A549 (cell line): ENCODE data around the gene GRK2. TPM values are rescaled to one million over a fixed set of nuclear protein-coding genes. Genes with fewer than 3 reads are reported as not detected.
"Not testable (repeated sequence)": the region's sequence is repeated elsewhere in the genome, so short reads cannot be mapped to it uniquely, and the experiment has no call there.

Experiments used
- ATAC-seq, 2 experiments: fragments of 200-7000 bp in 1 of 2; fragments of >200 bp in 1 of 2; cut with Nextera tagmentation in 1 of 2; cut with Tn5 transposase in 1 of 2; 3 replicates each; pipeline versions ENCODE4 v1.8.0 to v1.9.1; 2018 to 2020; ENCODE audit warnings: mild to moderate bottlenecking in 1 of 2, moderate library complexity in 1 of 2
- CTCF ChIA-PET: fragments of 300-600 bp; sonication (Branson Sonifier 250); formaldehyde crosslinking; extraction: SDS; loops from one replicate; lab custom pipeline; 2021; ENCODE audit warnings: antibody characterized with exemption, inconsistent platforms; lab: Yijun Ruan, JAX
- POLR2A ChIA-PET: fragments of 350-600 bp; formaldehyde crosslinking; extraction: SDS; loops from one replicate; lab custom pipeline; 2021; ENCODE audit warnings: antibody characterized with exemption, inconsistent platforms; lab: Yijun Ruan, JAX
- DNase-seq, 2 experiments: peaks; one replicate each; pipeline versions ENCODE4 v3.0.0 to v3.0.0-alpha.2; 2011 to 2016; ENCODE audit warnings: low read depth in 1 of 2, low spot score in 1 of 2
- FAIRE-seq: peaks from 2 replicates; lab custom pipeline; 2011; peaks lifted over from hg19 to GRCh38; lab: Jason Lieb, UNC
- H3K27ac ChIP-seq, 2 experiments: fragments of >200 bp; sonication (Bioruptor Twin); formaldehyde crosslinking; 3 replicates each; pipeline ENCODE4 v1.5.1; 2016 to 2017
- H3K4me1 ChIP-seq: fragments of >200 bp; sonication (Bioruptor Twin); formaldehyde crosslinking; 3 replicates; pipeline ENCODE4 v1.6.1; 2016
- H3K4me2 ChIP-seq: fragments of >200 bp; sonication (Bioruptor Twin); formaldehyde crosslinking; 3 replicates; pipeline ENCODE4 v1.6.1; 2016
- H3K4me3 ChIP-seq: fragments of >200 bp; sonication (Bioruptor Twin); formaldehyde crosslinking; 3 replicates; pipeline ENCODE4 v1.5.1; 2016
- H3K9me3 ChIP-seq: fragments of >200 bp; sonication (Bioruptor Twin); formaldehyde crosslinking; 3 replicates; pipeline ENCODE4 v1.6.1; 2016
- ATOH8 ChIP-seq: fragments of 250-450 bp; sonication (Bioruptor Pico); IDR thresholded peaks from 2 replicates; pipeline ENCODE4 v1.5.0; 2020; ENCODE audit warnings: low read depth, mild to moderate bottlenecking, moderate library complexity
- BHLHE40 ChIP-seq: IDR thresholded peaks from 2 replicates; pipeline ENCODE4 v1.6.1; 2012; ENCODE audit warnings: low read depth, low read length, inconsistent platforms
- CBX2 ChIP-seq: fragments of 200-600 bp; sonication (generic); IDR thresholded peaks from 2 replicates; pipeline ENCODE4 v1.6.1; 2016; ENCODE audit warnings: low read depth, mild to moderate bottlenecking, borderline replicate concordance
- CTCF ChIP-seq: fragments of >200 bp; sonication (Bioruptor Twin); formaldehyde crosslinking; IDR thresholded peaks from 3 replicates; pipeline ENCODE4 v1.5.1; 2016
- E2F6 ChIP-seq: IDR thresholded peaks from 2 replicates; pipeline ENCODE4 v1.6.1; 2012; ENCODE audit warnings: low read depth, borderline replicate concordance
- EHMT2 ChIP-seq: fragments of 200-600 bp; sonication (generic); IDR thresholded peaks from 2 replicates; pipeline ENCODE4 v1.6.1; 2016; ENCODE audit warnings: antibody characterized with exemption, low read depth, mild to moderate bottlenecking, moderate library complexity
- EP300 ChIP-seq, 2 experiments: fragments of >200 bp; sonication (Bioruptor Twin); formaldehyde crosslinking; IDR thresholded peaks; 2 replicates in 1 of 2; 3 replicates in 1 of 2; pipeline ENCODE4 v1.6.1; 2016 to 2017
- FOSB ChIP-seq: fragments of 250-450 bp; sonication (Bioruptor Pico); IDR thresholded peaks from 2 replicates; pipeline ENCODE4 v1.5.0; 2020; ENCODE audit warnings: mild to moderate bottlenecking, moderate library complexity
- FOSL2 ChIP-seq, 2 experiments: fragments of 450-650 bp in 1 of 2; fragments of >200 bp in 1 of 2; sonication (Bioruptor Twin) in 1 of 2; formaldehyde crosslinking; IDR thresholded peaks; 2 replicates each; pipeline versions ENCODE4 v1.5.0 to v1.6.1; 2016 to 2020; ENCODE audit warnings: mild to moderate bottlenecking in 1 of 2, moderate library complexity in 1 of 2
- FOXS1 ChIP-seq: fragments of 250-450 bp; sonication (Bioruptor Pico); IDR thresholded peaks from 2 replicates; pipeline ENCODE4 v1.5.0; 2020; ENCODE audit warnings: mild to moderate bottlenecking, moderate library complexity
- GATA3 ChIP-seq: IDR thresholded peaks from 2 replicates; pipeline ENCODE4 v1.6.1; 2012; ENCODE audit warnings: borderline replicate concordance
- HES2 ChIP-seq: fragments of >200 bp; sonication (Bioruptor Twin); formaldehyde crosslinking; IDR thresholded peaks from 2 replicates; pipeline ENCODE4 v1.6.1; 2016
- HEYL ChIP-seq: fragments of 250-450 bp; sonication (Bioruptor Pico); IDR thresholded peaks from 2 replicates; pipeline ENCODE4 v1.8.0; 2021; ENCODE audit warnings: mild to moderate bottlenecking, moderate library complexity
- JUN ChIP-seq, 2 experiments: fragments of >200 bp; sonication (Bioruptor Twin); formaldehyde crosslinking; IDR thresholded peaks; 2 replicates in 1 of 2; 3 replicates in 1 of 2; pipeline ENCODE4 v1.6.1; 2016 to 2017
- MAX ChIP-seq: IDR thresholded peaks from 2 replicates; pipeline ENCODE4 v1.6.1; 2012
- PBX3 ChIP-seq: IDR thresholded peaks from 2 replicates; pipeline ENCODE4 v1.6.1; 2012
- PHF8 ChIP-seq: fragments of 200-600 bp; sonication (generic); IDR thresholded peaks from 2 replicates; pipeline ENCODE4 v1.6.1; 2016; ENCODE audit warnings: low read depth, mild to moderate bottlenecking, antibody characterized with exemption, moderate library complexity, borderline replicate concordance
- POLR2A ChIP-seq: IDR thresholded peaks from 2 replicates; pipeline ENCODE4 v1.6.1; 2012; ENCODE audit warnings: mild to moderate bottlenecking, low read length
- RFX5 ChIP-seq: fragments of 450-650 bp; IDR thresholded peaks from 2 replicates; pipeline ENCODE4 v1.7.1; 2014; ENCODE audit warnings: antibody characterized with exemption, mild to moderate bottlenecking, moderate library complexity
- RNF2 ChIP-seq: fragments of 200-600 bp; sonication (generic); IDR thresholded peaks from 2 replicates; pipeline ENCODE4 v1.6.1; 2016; ENCODE audit warnings: low read depth, mild to moderate bottlenecking, antibody characterized with exemption, moderate library complexity, borderline replicate concordance
- SREBF2 ChIP-seq: fragments of 450-650 bp; IDR thresholded peaks from 2 replicates; pipeline ENCODE4 v1.6.1; 2014; ENCODE audit warnings: mild to moderate bottlenecking, moderate library complexity
- TP53 ChIP-seq: fragments of 250-450 bp; sonication (Bioruptor Pico); IDR thresholded peaks from 2 replicates; pipeline ENCODE4 v1.5.0; 2021; ENCODE audit warnings: mild to moderate bottlenecking, moderate library complexity
- ZNF302 ChIP-seq: fragments of 250-450 bp; sonication (Bioruptor Pico); IDR thresholded peaks from 2 replicates; pipeline ENCODE4 v1.9.0; 2021; ENCODE audit warnings: inconsistent platforms, mild to moderate bottlenecking, moderate library complexity
- ZSCAN20 ChIP-seq: fragments of 250-450 bp; sonication (Bioruptor Pico); IDR thresholded peaks from 2 replicates; pipeline ENCODE4 v1.8.0; 2022; ENCODE audit warnings: mild to moderate bottlenecking, moderate library complexity
- WGBS: methylation state at CpG from one replicate; pipeline ENCODE4 v1.1.6; 2017; ENCODE audit errors: missing lambda C conversion rate; 5-methylcytosine and 5-hydroxymethylcytosine counted together
- polyA plus RNA-seq, 4 experiments: library from polyadenylated mRNA; depleted of rRNA in 3 of 4; stranded (reverse); fragments of >200 nt; fragmentation: RNase III in 1 of 4; extraction: RNeasy Plus Mini Kit Qiagen cat#74134 plus additional on column Dnase treatment in 1 of 4; gene quantifications; 2 replicates in 3 of 4; 3 replicates in 1 of 4; pipeline ENCODE4 v1.2.3, GENCODE V29; 2011 to 2017

GRK2 gene
- polyA plus RNA-seq, 2 of the 4 experiments (the other 2 are of a cell fraction), result 20.5 to 29.7 TPM

GRCh38 chr11:67317205-67317887 is 51.1 kb downstream of the GRK2 start (continued):
- TF ChIP-seq FOSL2 (IDR thresholded peaks at IDR 0.05), result no peak
- TF ChIP-seq FOSL2 (CRISPR knock-in tag; IDR thresholded peaks at IDR 0.05), result no peak
- no peak for TF ChIP-seq GATA3
- TF ChIP-seq ZNF302 (CRISPR knock-in tag), result no peak
- no peak for TF ChIP-seq ZSCAN20 (CRISPR knock-in tag)
- peak; percentile 59 to 63; a peak in 4 of 5 replicates for TF ChIP-seq JUN (IDR thresholded peaks at IDR 0.05)
- no peak for TF ChIP-seq CBX2
- no peak for TF ChIP-seq RFX5
- TF ChIP-seq HES2, result no peak
- TF ChIP-seq RNF2, result no peak
- TF ChIP-seq SREBF2, result no peak
- TF ChIP-seq HEYL (CRISPR knock-in tag), result no peak
- TF ChIP-seq FOXS1, result no peak
- TF ChIP-seq BHLHE40, result no peak
- TF ChIP-seq CTCF, result peak; percentile 97
- no peak for TF ChIP-seq EP300 (IDR thresholded peaks at IDR 0.05)
- TF ChIP-seq PBX3, result no peak
- TF ChIP-seq TP53 (CRISPR knock-in tag), result no peak
- TF ChIP-seq POLR2A, result peak; percentile 88
- TF ChIP-seq ATOH8 (CRISPR knock-in tag), result no peak
- TF ChIP-seq FOSB (CRISPR knock-in tag), result no peak

GRCh38 chr11:67317888-67318555 is 51.7 kb downstream of the GRK2 start:
- Histone ChIP-seq H3K27ac (peak overlapping the region; percentile 91 to 95), H3K4me2 (peak overlapping the region; percentile 85), H3K4me1 (peaks cover 7% of the 10 kb centered on the region), H3K9me3 (no peaks in the 10 kb centered on the region), H3K4me3 (peak overlapping the region; percentile 69)
- under 1% methylated on average over 36 of the region's 53 CpGs for WGBS
- FAIRE-seq (no peak), DNase-seq (peak in 1 of 2 experiments; percentile 36), ATAC-seq (peak; percentile 49 to 55)
- POLR2A ChIA-PET, result interaction anchor here (0.6 to 2.5 kb wide), 13 partner anchors 10 to 264 kb away, joined by 3 to 21 read pairs (median 6); partner anchors contain the start of genes ANKRD13D, GRK2, POLD4 and PPP1CA
- CTCF ChIA-PET, result interaction anchor here (0.7 to 12.3 kb wide), 50 partner anchors 10 to 621 kb away, joined by 3 to 178 read pairs (median 5); partner anchors contain the start of genes ANKRD13D, GRK2, POLD4 and RAD9A
- TF ChIP-seq PHF8 (0 out of 2 replicates have a peak, but pooled peaks have one; percentile 21), EHMT2 (no peak), E2F6 (0 out of 2 replicates have a peak, but pooled peaks have one; percentile 55), ZNF302 (CRISPR knock-in tag) (no peak), MAX (peak; percentile 23; the same call in 1 of the 2 replicates)

- FAIRE-seq, DNase-seq, ATAC-seq, H3K27ac ChIP-seq, H3K4me1 ChIP-seq, H3K9me3 ChIP-seq, POLR2A ChIA-PET: not testable (repeated sequence)
- peak overlapping the region; percentile 69; the same call in 2 of the 3 replicates for H3K4me3 ChIP-seq
- peak overlapping the region; percentile 85 for H3K4me2 ChIP-seq
- CTCF ChIA-PET, result interaction anchor here (0.6 to 12.3 kb wide), 13 partner anchors 11 to 407 kb away, joined by 3 to 178 read pairs (median 16); partner anchors contain the start of genes POLD4, SSH3 and SYT12
- WGBS, result 90% methylated on average over 12 of the region's 12 CpGs
Observed at GRCh38 chr11:67318876-67319275, 52.6 kb downstream of the GRK2 start.
